ENCODE results near the gene LDAH. TPM values are rescaled to one million over a fixed set of nuclear protein-coding genes. Genes with fewer than 3 reads are reported as not detected.
A peak's percentile ranks its signal among the peaks of the same experiment; 100 is the strongest.

The LDAH gene
- total RNA-seq, 1 donor from 2014 or later, result 5.4 TPM

- intact Hi-C loops (cut with micrococcal nuclease), result no loop called here
- DNase-seq (no peak), ATAC-seq (no peak)
These were observed 150.5 kb downstream of the LDAH start for GRCh38 chr2:20672201-20672951.

GRCh38 chr2:20671736-20672080 is 151.2 kb downstream of the LDAH start:
- intact Hi-C loops (cut with micrococcal nuclease), result no loop called here
- DNase-seq, result no peak
- no peak for ATAC-seq

GRCh38 chr2:20671036-20671735 is 151.7 kb downstream of the LDAH start:
- DNase-seq (no peak), ATAC-seq (no peak)
- intact Hi-C loops (cut with micrococcal nuclease), result no loop called here

GRCh38 chr2:20670315-20671035 is 152.4 kb downstream of the LDAH start:
- ATAC-seq (no peak), DNase-seq (no peak)
- intact Hi-C loops (cut with micrococcal nuclease), result no loop called here

GRCh38 chr2:20669562-20670314 is 153.2 kb downstream of the LDAH start:
- DNase-seq (no peak), ATAC-seq (no peak)
- intact Hi-C loops (cut with micrococcal nuclease), result loop anchor here (10.0 kb wide), 1 partner anchor 455 kb away; the partner anchor contains the start of gene TDRD15

- intact Hi-C loops (cut with micrococcal nuclease), result loop anchor here (10.0 kb wide), 1 partner anchor 456 kb away; the partner anchor contains the start of gene TDRD15
- ATAC-seq (no peak), DNase-seq (no peak)
These were observed 153.9 kb downstream of the LDAH start for GRCh38 chr2:20668871-20669475.

GRCh38 chr2:20668451-20668850 is 154.4 kb downstream of the LDAH start:
- intact Hi-C loops (cut with micrococcal nuclease), result loop anchor here (10.0 kb wide), 1 partner anchor 456 kb away; the partner anchor contains the start of gene TDRD15
- DNase-seq, result no peak
- no peak for ATAC-seq

- intact Hi-C loops (cut with micrococcal nuclease), result loop anchor here (10.0 kb wide), 1 partner anchor 457 kb away; the partner anchor contains the start of gene TDRD15
- no peak for ATAC-seq
These were observed 155.1 kb downstream of the LDAH start for GRCh38 chr2:20667531-20668401.

GRCh38 chr2:20667151-20667530 is 155.8 kb downstream of the LDAH start:
- intact Hi-C loops (cut with micrococcal nuclease), result loop anchor here (10.0 kb wide), 1 partner anchor 458 kb away; the partner anchor contains the start of gene TDRD15
- ATAC-seq (peak; percentile 21), DNase-seq (no peak)

More at GRCh38 chr2:20667531-20668401, 155.1 kb downstream of the LDAH start:
- peak; percentile 40 for DNase-seq

GRCh38 chr2:20666304-20667150 is 156.4 kb downstream of the LDAH start, which contains the start of gene GDF7:
Gene GDF7, plus strand, starts transcription at chr2:20667144. Its CDS starts 96 bp downstream, at chr2:20667240.
- ATAC-seq, result peak; percentile 43
- peak; percentile 47 for DNase-seq
- intact Hi-C loops (cut with micrococcal nuclease), result loop anchor here (10.0 kb wide), 1 partner anchor 458 kb away; the partner anchor contains the start of gene TDRD15

- intact Hi-C loops (cut with micrococcal nuclease), result loop anchor here (10.0 kb wide), 1 partner anchor 459 kb away; the partner anchor contains the start of gene TDRD15
- DNase-seq (no peak), ATAC-seq (no peak)
These were observed 156.9 kb downstream of the LDAH start for GRCh38 chr2:20666005-20666303.

GRCh38 chr2:20665243-20666004 is 157.5 kb downstream of the LDAH start:
- intact Hi-C loops (cut with micrococcal nuclease), result loop anchor here (10.0 kb wide), 1 partner anchor 459 kb away; the partner anchor contains the start of gene TDRD15
- no peak for ATAC-seq
- no peak for DNase-seq

GRCh38 chr2:20664431-20665242 is 158.3 kb downstream of the LDAH start:
- ATAC-seq, result no peak
- intact Hi-C loops (cut with micrococcal nuclease), result loop anchor here (10.0 kb wide), 1 partner anchor 460 kb away; the partner anchor contains the start of gene TDRD15
- no peak for DNase-seq

GRCh38 chr2:20664071-20664390 is 158.9 kb downstream of the LDAH start:
- DNase-seq (no peak), ATAC-seq (no peak)
- intact Hi-C loops (cut with micrococcal nuclease), result loop anchor here (10.0 kb wide), 1 partner anchor 461 kb away; the partner anchor contains the start of gene TDRD15
